Stimulated activated effector memory CD8-positive, alpha-beta T cell treated with anti-CD3 and anti-CD28 coated beads, Interleukin-12 subunit alpha, Interleukin-12 subunit beta, amount 100 ng/mL, for 72 hours (primary cell): Measurements from ENCODE around the gene KRT78.

Experiments used
- ATAC-seq: fragments of 150-1000 bp; cut with Tn5 transposase; 2 replicates; pipeline ENCODE4 v1.10.0; 2021
- DNase-seq, 2 donors: peaks; one replicate each; pipeline ENCODE4 v3.0.0; 2021 to 2022; ENCODE audit warnings: low spot score in 2 of 2
- H3K27ac Mint-ChIP-seq: one replicate; pipeline ENCODE4 v1.8.0; 2022; ENCODE audit warnings: mild to moderate bottlenecking, mixed read lengths
- H3K36me3 Mint-ChIP-seq: one replicate; pipeline ENCODE4 v1.8.0; 2022; ENCODE audit warnings: mild to moderate bottlenecking, mixed read lengths
- H3K4me1 Mint-ChIP-seq: one replicate; pipeline ENCODE4 v1.8.0; 2022; ENCODE audit warnings: mixed read lengths
- H3K4me3 Mint-ChIP-seq: one replicate; pipeline ENCODE4 v1.8.0; 2022; ENCODE audit warnings: mild to moderate bottlenecking, mixed read lengths
- H3K9me3 Mint-ChIP-seq: one replicate; pipeline ENCODE4 v1.8.0; 2022; ENCODE audit warnings: mixed read lengths

KRT78 gene

GRCh38 chr12:52806821-52807543 is 41.8 kb downstream of the KRT78 start:
- no peak for ATAC-seq
- Mint-ChIP-seq H3K4me1 (no peaks in the 10 kb centered on the region), H3K4me3 (no peak overlapping the region), H3K9me3 (no peaks in the 10 kb centered on the region), H3K36me3 (no peaks in the 10 kb centered on the region), H3K27ac (no peak overlapping the region)
- no peak for DNase-seq

GRCh38 chr12:52806169-52806811 is 42.5 kb downstream of the KRT78 start:
- Mint-ChIP-seq H3K4me1 (no peaks in the 10 kb centered on the region), H3K4me3 (no peak overlapping the region), H3K36me3 (no peaks in the 10 kb centered on the region), H3K27ac (no peak overlapping the region), H3K9me3 (no peaks in the 10 kb centered on the region)
- no peak for DNase-seq
- no peak for ATAC-seq

GRCh38 chr12:52805739-52806138 is 43.1 kb downstream of the KRT78 start:
- Mint-ChIP-seq H3K4me3 (no peak overlapping the region), H3K36me3 (no peaks in the 10 kb centered on the region), H3K27ac (no peak overlapping the region), H3K4me1 (no peaks in the 10 kb centered on the region), H3K9me3 (no peaks in the 10 kb centered on the region)
- no peak for ATAC-seq
- no peak for DNase-seq

- Mint-ChIP-seq H3K27ac (no peak overlapping the region), H3K4me3 (no peak overlapping the region), H3K36me3 (no peaks in the 10 kb centered on the region), H3K4me1 (no peaks in the 10 kb centered on the region), H3K9me3 (no peaks in the 10 kb centered on the region)
- DNase-seq (no peak), ATAC-seq (no peak)
Measured at GRCh38 chr12:52805000-52805399, 43.8 kb downstream of the KRT78 start.

- no peaks in the 10 kb centered on the region for H3K36me3 Mint-ChIP-seq
Measured at GRCh38 chr12:52802442-52802841, 46.4 kb downstream of the KRT78 start.

GRCh38 chr12:52801773-52802172 is 47.0 kb downstream of the KRT78 start:
- H3K4me1 Mint-ChIP-seq, result no peaks in the 10 kb centered on the region
- no peak overlapping the region for H3K4me3 Mint-ChIP-seq
- H3K9me3 Mint-ChIP-seq, result no peaks in the 10 kb centered on the region
- H3K36me3 Mint-ChIP-seq, result no peaks in the 10 kb centered on the region
- ATAC-seq, result no peak
- no peak overlapping the region for H3K27ac Mint-ChIP-seq
- no peak for DNase-seq

More at GRCh38 chr12:52802442-52802841, 46.4 kb downstream of the KRT78 start:
- DNase-seq (no peak), ATAC-seq (no peak)
- no peak overlapping the region for H3K4me3 Mint-ChIP-seq
- no peaks in the 10 kb centered on the region for H3K9me3 Mint-ChIP-seq
- H3K4me1 Mint-ChIP-seq, result no peaks in the 10 kb centered on the region
- H3K27ac Mint-ChIP-seq, result no peak overlapping the region

- Mint-ChIP-seq H3K9me3 (no peaks in the 10 kb centered on the region), H3K4me1 (no peaks in the 10 kb centered on the region), H3K27ac (no peak overlapping the region), H3K4me3 (no peak overlapping the region), H3K36me3 (no peaks in the 10 kb centered on the region)
- DNase-seq (no peak), ATAC-seq (no peak)
Measured at GRCh38 chr12:52800259-52800917, 48.4 kb downstream of the KRT78 start.

GRCh38 chr12:52799505-52800211 is 49.1 kb downstream of the KRT78 start:
- Mint-ChIP-seq H3K36me3 (no peaks in the 10 kb centered on the region), H3K4me1 (no peaks in the 10 kb centered on the region), H3K9me3 (no peaks in the 10 kb centered on the region), H3K4me3 (no peak overlapping the region), H3K27ac (no peak overlapping the region)
- no peak for DNase-seq
- no peak for ATAC-seq

- Mint-ChIP-seq H3K9me3 (no peaks in the 10 kb centered on the region), H3K4me3 (no peak overlapping the region), H3K4me1 (no peaks in the 10 kb centered on the region), H3K36me3 (no peaks in the 10 kb centered on the region), H3K27ac (no peak overlapping the region)
- ATAC-seq (no peak), DNase-seq (no peak)
Measured at GRCh38 chr12:52798671-52799504, 49.9 kb downstream of the KRT78 start.

GRCh38 chr12:52798003-52798670 is 50.7 kb downstream of the KRT78 start:
- ATAC-seq (no peak), DNase-seq (no peak)
- H3K4me3 Mint-ChIP-seq, result no peak overlapping the region
- H3K36me3 Mint-ChIP-seq, result no peaks in the 10 kb centered on the region
- no peak overlapping the region for H3K27ac Mint-ChIP-seq
- no peaks in the 10 kb centered on the region for H3K4me1 Mint-ChIP-seq
- H3K9me3 Mint-ChIP-seq, result no peaks in the 10 kb centered on the region

GRCh38 chr12:52797529-52797894 is 51.3 kb downstream of the KRT78 start:
- Mint-ChIP-seq H3K4me1 (no peaks in the 10 kb centered on the region), H3K27ac (no peak overlapping the region), H3K4me3 (no peak overlapping the region), H3K9me3 (no peaks in the 10 kb centered on the region), H3K36me3 (no peaks in the 10 kb centered on the region)
- DNase-seq (no peak), ATAC-seq (no peak)

- Mint-ChIP-seq H3K27ac (no peak overlapping the region), H3K4me3 (no peak overlapping the region), H3K4me1 (no peaks in the 10 kb centered on the region), H3K36me3 (no peaks in the 10 kb centered on the region), H3K9me3 (no peaks in the 10 kb centered on the region)
- ATAC-seq (no peak), DNase-seq (no peak)
Measured at GRCh38 chr12:52796839-52797528, 51.8 kb downstream of the KRT78 start.

- DNase-seq (no peak), ATAC-seq (no peak)
- H3K4me1 Mint-ChIP-seq, result peaks cover 5% of the 10 kb centered on the region
- no peak overlapping the region for H3K4me3 Mint-ChIP-seq
- no peaks in the 10 kb centered on the region for H3K9me3 Mint-ChIP-seq
- H3K36me3 Mint-ChIP-seq, result no peaks in the 10 kb centered on the region
- H3K27ac Mint-ChIP-seq, result no peak overlapping the region
Measured at GRCh38 chr12:52796429-52796794, 52.4 kb downstream of the KRT78 start.
